GM19023 (cell line): ENCODE data around the gene TRAK1.

ENCODE experiments used
- ATAC-seq: cut with Tn5 transposase; IDR thresholded peaks from one replicate; pipeline ENCODE4 v1.9.1; 2021; ENCODE audit warnings: mild to moderate bottlenecking, moderate library complexity; ENCODE audit not compliant: unreplicated experiment

The TRAK1 gene

GRCh38 chr3:42270561-42270960 lies 179.4 kb downstream of the TRAK1 start:
- ATAC-seq = no peak

- ATAC-seq = no peak
Observed at GRCh38 chr3:42271786-42272185, 180.6 kb downstream of the TRAK1 start.

GRCh38 chr3:42273361-42273760 lies 182.2 kb downstream of the TRAK1 start:
- ATAC-seq = no peak

GRCh38 chr3:42274266-42274665 lies 183.1 kb downstream of the TRAK1 start:
- ATAC-seq = no peak

GRCh38 chr3:42275217-42275616 lies 184.1 kb downstream of the TRAK1 start:
- no peak for ATAC-seq
